Activated T-helper 17 cell treated with anti-CD3 and anti-CD28 coated beads, Interleukin-2, amount 50 U/mL, for 72 hours (primary cell): ENCODE results near the gene RANBP17. TPM values are rescaled to one million over a fixed set of nuclear protein-coding genes. Genes with fewer than 3 reads are reported as not detected.
"Not testable (repeated sequence)": the region's sequence is repeated elsewhere in the genome, so short reads cannot be mapped to it uniquely, and the experiment has no call there.

Source experiments
- ATAC-seq: fragments of 150-1000 bp; cut with Tn5 transposase; replicated peaks from 2 replicates; pipeline ENCODE4 v1.10.0; 2021; ENCODE audit warnings: mild to moderate bottlenecking, moderate library complexity
- H3K27ac Mint-ChIP-seq: one replicate; pipeline ENCODE4 v1.8.0; 2022; ENCODE audit warnings: mixed read lengths
- H3K27me3 Mint-ChIP-seq: one replicate; pipeline ENCODE4 v1.8.0; 2022; ENCODE audit warnings: mixed read lengths
- H3K36me3 Mint-ChIP-seq: one replicate; pipeline ENCODE4 v1.8.0; 2022; ENCODE audit warnings: low read depth, mild to moderate bottlenecking, mixed read lengths
- H3K4me1 Mint-ChIP-seq: one replicate; pipeline ENCODE4 v1.8.0; 2022; ENCODE audit warnings: mixed read lengths
- H3K4me3 Mint-ChIP-seq: one replicate; pipeline ENCODE4 v1.8.0; 2022; ENCODE audit warnings: mild to moderate bottlenecking, mixed read lengths
- H3K9me3 Mint-ChIP-seq: one replicate; pipeline ENCODE4 v1.8.0; 2022; ENCODE audit warnings: mixed read lengths
- total RNA-seq, 2 donors: library from RNA; stranded (reverse); gene quantifications; one replicate each; pipeline ENCODE4 v1.2.3, GENCODE V29; 2022

RANBP17 gene
- total RNA-seq, 2 donors from 2014 or later = not detected

GRCh38 chr5:170886210-170886894, 24.5 kb downstream of the RANBP17 start:
- no peak overlapping the region for H3K27ac Mint-ChIP-seq
- no peak overlapping the region for H3K4me3 Mint-ChIP-seq
- no peaks in the 10 kb centered on the region for H3K4me1 Mint-ChIP-seq
- no peaks in the 10 kb centered on the region for H3K9me3 Mint-ChIP-seq
- H3K27me3 Mint-ChIP-seq = peaks cover 8% of the 10 kb centered on the region
- no peaks in the 10 kb centered on the region for H3K36me3 Mint-ChIP-seq
- no peak for ATAC-seq

GRCh38 chr5:170892196-170892595, 30.4 kb downstream of the RANBP17 start:
- H3K4me1 Mint-ChIP-seq = no peaks in the 10 kb centered on the region
- no peak for ATAC-seq
- H3K9me3 Mint-ChIP-seq = no peaks in the 10 kb centered on the region
- peaks cover 4% of the 10 kb centered on the region for H3K27me3 Mint-ChIP-seq
- no peak overlapping the region for H3K4me3 Mint-ChIP-seq
- H3K36me3 Mint-ChIP-seq = no peaks in the 10 kb centered on the region
- no peak overlapping the region for H3K27ac Mint-ChIP-seq

DNA sequence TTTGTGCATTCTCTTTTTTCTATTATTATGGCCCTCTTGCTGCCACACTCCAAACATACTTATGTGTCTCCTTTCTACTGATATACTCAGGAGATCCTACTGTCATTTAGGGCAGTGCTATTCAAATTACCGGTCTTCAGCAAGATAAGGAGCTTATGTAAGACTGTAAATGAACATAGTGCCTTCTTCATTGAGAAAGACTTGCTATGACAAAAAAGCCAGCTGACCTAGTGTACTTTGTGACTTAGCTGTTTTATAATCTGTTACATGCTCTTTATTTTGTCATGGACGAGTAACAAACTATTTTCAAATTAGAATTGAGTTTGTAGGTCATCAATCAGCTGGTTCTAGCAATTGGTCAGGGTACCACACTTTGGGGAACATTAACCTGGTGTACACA, 32.8 kb downstream of the RANBP17 start:
- Mint-ChIP-seq H3K27ac (no peak overlapping the region), H3K36me3 (no peaks in the 10 kb centered on the region), H3K4me3 (no peak overlapping the region), H3K4me1 (no peaks in the 10 kb centered on the region), H3K9me3 (no peaks in the 10 kb centered on the region), H3K27me3 (peaks cover 1% of the 10 kb centered on the region)
- no peak for ATAC-seq

GRCh38 chr5:170896779-170897178, 35.0 kb downstream of the RANBP17 start:
- no peaks in the 10 kb centered on the region for H3K27me3 Mint-ChIP-seq
- no peak overlapping the region for H3K4me3 Mint-ChIP-seq
- ATAC-seq = no peak
- no peaks in the 10 kb centered on the region for H3K36me3 Mint-ChIP-seq
- no peak overlapping the region for H3K27ac Mint-ChIP-seq
- no peaks in the 10 kb centered on the region for H3K4me1 Mint-ChIP-seq
- H3K9me3 Mint-ChIP-seq = no peaks in the 10 kb centered on the region

- no peak overlapping the region for H3K4me3 Mint-ChIP-seq
- no peak for ATAC-seq
- H3K4me1 Mint-ChIP-seq = no peaks in the 10 kb centered on the region
- no peaks in the 10 kb centered on the region for H3K36me3 Mint-ChIP-seq
- no peaks in the 10 kb centered on the region for H3K27me3 Mint-ChIP-seq
- no peaks in the 10 kb centered on the region for H3K9me3 Mint-ChIP-seq
- H3K27ac Mint-ChIP-seq = no peak overlapping the region
Observed at GRCh38 chr5:170903075-170903474, 41.3 kb downstream of the RANBP17 start.

DNA sequence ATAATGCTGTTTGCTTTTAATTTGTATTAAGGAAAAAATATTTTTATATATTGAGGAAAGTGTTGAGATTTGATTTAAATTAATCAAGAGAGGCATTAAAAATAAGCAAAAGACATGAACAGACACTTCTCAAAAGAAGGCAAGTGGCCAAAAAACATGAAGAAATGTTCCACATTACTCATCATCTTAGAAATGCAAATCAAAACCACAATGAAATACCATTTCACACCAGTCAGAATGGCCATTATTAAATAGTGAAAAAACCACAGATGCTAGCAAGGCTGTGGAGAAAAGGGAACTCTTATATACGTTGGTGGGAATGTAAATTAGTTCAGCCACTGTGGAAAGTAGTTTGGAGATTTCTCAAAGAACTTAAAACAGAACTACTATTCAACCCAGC, 45.9 kb downstream of the RANBP17 start:
- no peak for ATAC-seq
- Mint-ChIP-seq H3K27ac (no peak overlapping the region), H3K4me3 (no peak overlapping the region), H3K4me1 (no peaks in the 10 kb centered on the region), H3K9me3 (no peaks in the 10 kb centered on the region), H3K27me3 (peaks cover 3% of the 10 kb centered on the region), H3K36me3 (no peaks in the 10 kb centered on the region)

DNA sequence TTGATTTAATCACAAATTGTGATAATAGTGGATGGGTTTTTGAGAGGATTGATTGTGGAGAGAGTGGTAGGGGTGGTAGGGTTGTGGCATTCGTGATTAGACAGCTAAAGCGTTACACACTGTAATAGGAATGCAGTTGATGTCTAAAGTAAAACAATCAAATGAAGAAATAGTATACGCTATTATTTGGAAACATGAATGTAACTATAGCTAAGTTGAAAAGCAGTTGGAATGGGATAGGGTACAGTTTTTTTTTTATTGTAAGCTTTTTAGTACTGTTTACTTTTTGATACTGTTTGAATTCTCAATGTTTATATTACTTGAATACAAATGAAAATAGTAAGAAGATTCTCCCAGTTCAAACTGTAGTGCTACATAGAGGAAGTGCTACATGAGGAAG, 51.8 kb downstream of the RANBP17 start:
- Mint-ChIP-seq H3K4me1 (no peaks in the 10 kb centered on the region), H3K27ac (no peak overlapping the region), H3K36me3 (no peaks in the 10 kb centered on the region), H3K27me3 (peaks cover 3% of the 10 kb centered on the region), H3K4me3 (no peak overlapping the region), H3K9me3 (no peaks in the 10 kb centered on the region)
- ATAC-seq = no peak

DNA sequence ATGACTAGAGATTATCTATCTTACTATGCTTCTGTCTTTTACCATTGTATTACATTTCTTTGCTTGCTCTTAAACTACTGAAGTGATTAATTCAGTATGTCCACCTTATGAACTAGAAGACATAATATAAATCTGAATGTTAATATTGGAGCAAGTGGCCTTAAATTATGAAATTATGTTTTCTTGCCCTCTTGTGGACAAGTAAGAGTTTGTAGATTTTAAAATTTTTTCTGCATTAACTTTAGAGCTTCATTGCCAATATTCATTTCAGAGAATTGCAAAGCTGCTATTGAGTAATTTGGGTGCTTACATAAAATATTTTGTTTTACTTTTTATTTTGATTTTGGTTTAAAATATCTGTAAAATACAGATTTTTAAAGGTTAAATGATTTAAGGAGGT, 55.3 kb downstream of the RANBP17 start:
- ATAC-seq = no peak
- H3K4me1 Mint-ChIP-seq = no peaks in the 10 kb centered on the region

GRCh38 chr5:170920196-170920595, 58.4 kb downstream of the RANBP17 start:
- H3K4me3 Mint-ChIP-seq = no peak overlapping the region
- no peak for ATAC-seq

More for the DNA sequence above, 55.3 kb downstream of the RANBP17 start:
- Mint-ChIP-seq H3K36me3 (no peaks in the 10 kb centered on the region), H3K27me3 (no peaks in the 10 kb centered on the region), H3K27ac (no peak overlapping the region), H3K9me3 (no peaks in the 10 kb centered on the region), H3K4me3 (no peak overlapping the region)

GRCh38 chr5:170922331-170922730, 60.5 kb downstream of the RANBP17 start:
- not testable (repeated sequence) for H3K4me3 Mint-ChIP-seq, H3K4me1 Mint-ChIP-seq, H3K9me3 Mint-ChIP-seq, H3K36me3 Mint-ChIP-seq, H3K27me3 Mint-ChIP-seq, ATAC-seq, H3K27ac Mint-ChIP-seq

More at GRCh38 chr5:170920196-170920595, 58.4 kb downstream of the RANBP17 start:
- H3K36me3 Mint-ChIP-seq = no peaks in the 10 kb centered on the region
- no peaks in the 10 kb centered on the region for H3K27me3 Mint-ChIP-seq
- H3K27ac Mint-ChIP-seq = no peak overlapping the region
- no peaks in the 10 kb centered on the region for H3K4me1 Mint-ChIP-seq
- no peaks in the 10 kb centered on the region for H3K9me3 Mint-ChIP-seq

DNA sequence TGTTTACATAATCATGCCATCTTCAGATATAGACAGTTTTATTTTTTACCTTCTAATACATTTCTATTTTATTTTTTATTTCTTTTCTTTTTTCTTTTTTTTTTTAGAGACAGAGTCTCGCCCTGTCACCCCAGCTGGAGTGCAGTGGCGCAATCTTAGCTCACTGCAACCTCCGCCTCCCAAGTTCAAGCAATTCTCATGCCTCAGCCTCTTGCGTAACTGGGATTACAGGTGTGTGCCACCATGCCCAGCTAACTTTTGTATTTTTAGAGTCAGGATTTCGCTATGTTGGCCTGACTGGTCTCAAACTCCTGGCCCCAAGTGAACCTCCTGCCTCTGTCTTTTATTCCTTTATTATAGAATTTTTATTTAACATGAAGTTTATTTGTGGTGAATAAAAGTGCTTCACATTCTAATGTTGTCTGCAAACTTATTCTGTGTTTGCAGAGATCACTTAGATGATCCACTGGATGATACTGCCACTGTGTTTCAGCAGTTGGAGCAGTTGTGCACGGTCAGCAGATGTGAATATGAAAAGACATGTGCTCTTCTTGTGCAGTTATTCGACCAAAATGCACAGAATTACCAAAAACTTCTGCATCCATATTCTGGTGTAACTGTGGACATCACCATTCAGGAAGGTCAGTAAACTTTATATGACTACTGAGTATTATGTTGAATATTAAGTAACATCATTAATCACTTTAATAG, 62.2 kb downstream of the RANBP17 start:
- Mint-ChIP-seq H3K27me3 (no peaks in the 10 kb centered on the region), H3K4me3 (no peak overlapping the region), H3K4me1 (no peaks in the 10 kb centered on the region), H3K9me3 (no peaks in the 10 kb centered on the region), H3K27ac (no peak overlapping the region), H3K36me3 (no peaks in the 10 kb centered on the region)
- ATAC-seq = no peak

DNA sequence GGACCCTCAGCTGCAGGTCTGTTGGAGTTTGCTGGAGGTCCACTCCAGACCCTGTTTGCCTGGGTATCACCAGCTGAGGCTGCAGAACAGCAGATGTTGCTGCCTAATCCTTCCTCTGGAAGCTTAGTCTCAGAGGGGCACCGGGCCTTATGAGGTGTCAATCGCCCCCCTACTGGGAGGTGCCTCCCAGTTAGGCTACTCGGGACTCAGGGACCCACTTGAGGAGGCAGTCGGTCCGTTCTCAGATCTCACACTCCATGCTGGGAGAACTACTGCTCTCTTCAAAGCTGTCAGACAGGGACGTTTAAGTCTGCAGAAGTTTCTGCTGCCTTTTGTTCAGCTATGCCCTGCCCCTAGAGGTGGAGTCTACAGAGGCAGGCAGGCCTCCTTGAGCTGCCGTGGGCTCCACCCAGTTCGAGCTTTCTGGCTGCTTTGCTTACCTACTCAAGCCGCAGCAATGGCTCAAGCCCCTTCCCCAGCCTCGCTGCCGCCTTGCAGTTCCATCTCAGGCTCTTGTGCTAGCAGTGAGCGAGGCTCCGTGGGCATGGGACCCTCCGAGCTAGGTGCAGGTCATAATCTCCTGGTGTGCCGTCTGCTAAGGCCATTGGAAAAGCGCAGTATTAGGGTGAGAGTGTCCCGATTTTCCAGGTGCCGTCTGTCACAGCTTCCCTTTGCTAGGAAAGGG, 73.9 kb downstream of the RANBP17 start:
- not testable (repeated sequence) for H3K36me3 Mint-ChIP-seq, H3K4me1 Mint-ChIP-seq, H3K27ac Mint-ChIP-seq, H3K4me3 Mint-ChIP-seq, H3K9me3 Mint-ChIP-seq, ATAC-seq
- H3K27me3 Mint-ChIP-seq = peaks cover 16% of the 10 kb centered on the region

- no peak for ATAC-seq
- Mint-ChIP-seq H3K9me3 (peaks cover 4% of the 10 kb centered on the region), H3K27ac (no peak overlapping the region), H3K36me3 (no peaks in the 10 kb centered on the region), H3K4me1 (no peaks in the 10 kb centered on the region), H3K27me3 (peaks cover 16% of the 10 kb centered on the region), H3K4me3 (no peak overlapping the region)
Observed at GRCh38 chr5:170937072-170937471, 75.3 kb downstream of the RANBP17 start.

DNA sequence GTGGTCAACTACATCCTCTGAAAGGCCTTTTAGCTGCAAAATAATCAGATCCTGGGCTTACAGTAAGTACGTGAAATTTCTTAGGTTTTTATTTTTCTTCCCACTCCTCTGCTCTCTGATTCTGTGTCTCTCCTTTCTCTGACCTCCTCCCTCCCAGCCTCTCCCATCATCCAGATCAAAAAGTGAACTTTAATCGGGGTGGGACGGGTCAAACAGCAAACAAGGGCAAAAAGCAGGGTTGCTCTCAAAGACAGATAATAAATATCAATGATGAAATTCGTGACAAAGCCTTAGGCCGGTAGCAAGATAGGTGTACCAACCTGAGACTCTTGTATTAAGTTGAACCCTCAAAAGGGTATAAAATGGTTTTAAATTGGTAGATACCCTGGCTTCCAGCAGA, 76.1 kb downstream of the RANBP17 start:
- no peak for ATAC-seq
- H3K4me1 Mint-ChIP-seq = no peaks in the 10 kb centered on the region
- peaks cover 16% of the 10 kb centered on the region for H3K27me3 Mint-ChIP-seq
- no peaks in the 10 kb centered on the region for H3K36me3 Mint-ChIP-seq
- no peak overlapping the region for H3K27ac Mint-ChIP-seq
- peaks cover 4% of the 10 kb centered on the region for H3K9me3 Mint-ChIP-seq
- no peak overlapping the region for H3K4me3 Mint-ChIP-seq

DNA sequence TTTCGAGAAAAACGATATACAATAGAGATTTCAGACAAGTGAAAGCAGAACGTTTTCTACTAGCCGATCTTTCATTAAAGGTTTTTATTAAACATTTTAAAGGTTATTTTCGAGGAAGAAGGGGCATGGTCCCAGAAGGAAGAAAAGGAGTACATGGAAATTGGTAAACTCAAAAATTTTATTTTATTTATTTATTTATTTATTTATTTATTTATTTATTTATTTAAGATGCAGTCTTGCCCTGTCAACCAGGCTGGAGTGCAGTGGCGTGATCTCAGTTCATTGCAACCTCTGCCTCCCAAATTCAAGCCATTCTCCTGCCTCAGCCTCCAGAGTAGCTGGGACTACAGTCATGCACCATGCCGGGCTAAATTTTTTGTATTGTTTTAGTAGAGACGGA, 77.4 kb downstream of the RANBP17 start:
- no peak for ATAC-seq
- no peak overlapping the region for H3K4me3 Mint-ChIP-seq

More for the DNA sequence above, 77.4 kb downstream of the RANBP17 start:
- H3K4me1 Mint-ChIP-seq = no peaks in the 10 kb centered on the region
- no peak overlapping the region for H3K27ac Mint-ChIP-seq
- H3K36me3 Mint-ChIP-seq = no peaks in the 10 kb centered on the region
- peaks cover 18% of the 10 kb centered on the region for H3K27me3 Mint-ChIP-seq
- H3K9me3 Mint-ChIP-seq = no peaks in the 10 kb centered on the region
